ENCODE results near the gene MEIKIN. TPM values are rescaled to one million over a fixed set of nuclear protein-coding genes. Genes with fewer than 3 reads are reported as not detected.

MEIKIN gene
- total RNA-seq, 3 donors from 2014 or later (not counting 1 experiment from before 2014, with no cell fraction given), result 1.1 TPM; not detected in 2

DNA sequence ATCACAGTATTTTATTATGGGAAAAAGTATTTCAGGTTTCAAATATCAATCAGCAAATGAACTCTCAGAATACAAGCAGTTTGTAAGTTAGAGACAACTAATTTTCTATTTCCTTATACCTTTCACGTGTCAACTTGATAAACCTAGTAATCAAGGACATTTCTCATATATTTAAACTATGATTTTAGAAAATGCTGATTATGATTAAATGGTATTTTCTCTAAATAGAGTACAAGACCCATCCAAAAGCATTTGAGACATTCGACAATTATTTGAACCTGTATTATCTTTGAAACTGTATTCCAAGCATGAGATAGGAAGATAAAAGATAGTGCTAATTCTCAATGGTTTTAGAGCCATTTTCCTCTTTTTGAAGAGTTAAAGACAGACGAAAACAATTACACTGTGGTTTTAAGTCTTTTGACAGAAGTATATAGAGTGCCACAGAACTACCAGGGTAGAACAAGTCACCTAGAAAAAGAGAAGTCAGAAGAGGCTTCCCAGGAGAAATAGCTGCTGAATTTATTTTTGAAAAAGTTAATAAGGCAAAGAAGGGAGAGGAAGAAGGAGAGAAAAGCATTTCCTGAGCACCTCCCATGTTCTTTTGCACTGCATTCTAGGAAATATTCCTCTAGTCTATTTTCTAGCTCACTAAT is 5.6 kb downstream of the MEIKIN start:
- 25% methylated on average over 1 of the region's 3 CpGs for WGBS (ENCODE audit: insufficient coverage)
- no peaks in the 10 kb centered on the region for H3K27me3 ChIP-seq (ENCODE audit: control insufficient read depth, insufficient read depth, low read length)
- ATAC-seq (no peak), DNase-seq (no peak)
- Mint-ChIP-seq H3K9me3 (no peaks in the 10 kb centered on the region), H3K4me1 (no peaks in the 10 kb centered on the region), H3K4me3 (no peak overlapping the region), H3K27ac (no peak overlapping the region), H3K36me3 (no peaks in the 10 kb centered on the region), H3K27me3 (ENCODE audit: low read depth in 2 of 2) (peaks cover 11 to 19% of the 10 kb centered on the region in 2 donors)
- no peaks in the 10 kb centered on the region for H3K4me1 ChIP-seq (ENCODE audit: control insufficient read depth, insufficient read depth, low read length)
- TF ChIP-seq, protein P1, sequence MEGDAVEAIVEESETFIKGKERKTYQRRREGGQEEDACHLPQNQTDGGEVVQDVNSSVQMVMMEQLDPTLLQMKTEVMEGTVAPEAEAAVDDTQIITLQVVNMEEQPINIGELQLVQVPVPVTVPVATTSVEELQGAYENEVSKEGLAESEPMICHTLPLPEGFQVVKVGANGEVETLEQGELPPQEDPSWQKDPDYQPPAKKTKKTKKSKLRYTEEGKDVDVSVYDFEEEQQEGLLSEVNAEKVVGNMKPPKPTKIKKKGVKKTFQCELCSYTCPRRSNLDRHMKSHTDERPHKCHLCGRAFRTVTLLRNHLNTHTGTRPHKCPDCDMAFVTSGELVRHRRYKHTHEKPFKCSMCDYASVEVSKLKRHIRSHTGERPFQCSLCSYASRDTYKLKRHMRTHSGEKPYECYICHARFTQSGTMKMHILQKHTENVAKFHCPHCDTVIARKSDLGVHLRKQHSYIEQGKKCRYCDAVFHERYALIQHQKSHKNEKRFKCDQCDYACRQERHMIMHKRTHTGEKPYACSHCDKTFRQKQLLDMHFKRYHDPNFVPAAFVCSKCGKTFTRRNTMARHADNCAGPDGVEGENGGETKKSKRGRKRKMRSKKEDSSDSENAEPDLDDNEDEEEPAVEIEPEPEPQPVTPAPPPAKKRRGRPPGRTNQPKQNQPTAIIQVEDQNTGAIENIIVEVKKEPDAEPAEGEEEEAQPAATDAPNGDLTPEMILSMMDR (IDR thresholded peaks at IDR 0.05), result no peak
- H3K27ac ChIP-seq (ENCODE audit: low read length), result no peak overlapping the region
- H3K9me3 ChIP-seq (ENCODE audit: control insufficient read depth, insufficient read depth, low read length), result no peaks in the 10 kb centered on the region
- H3K36me3 ChIP-seq (ENCODE audit: control insufficient read depth, insufficient read depth, low read length), result no peaks in the 10 kb centered on the region
- no peak overlapping the region for H3K4me3 ChIP-seq (ENCODE audit: low read length)
- intact Hi-C loops (cut with micrococcal nuclease), result no loop called here

- no peak overlapping the region for H3K4me3 ChIP-seq (ENCODE audit: low read length)
- peaks cover 7% of the 10 kb centered on the region for H3K27me3 ChIP-seq (ENCODE audit: control insufficient read depth, insufficient read depth, low read length)
- Mint-ChIP-seq H3K9me3 (peaks cover 9 to 25% of the 10 kb centered on the region in 2 donors), H3K27me3 (ENCODE audit: low read depth in 2 of 2) (peaks cover 25 to 30% of the 10 kb centered on the region in 2 donors), H3K27ac (no peak overlapping the region), H3K4me3 (no peak overlapping the region), H3K4me1 (no peaks in the 10 kb centered on the region), H3K36me3 (peaks cover 27% of the 10 kb centered on the region)
- intact Hi-C loops (cut with micrococcal nuclease), result no loop called here
- no peaks in the 10 kb centered on the region for H3K36me3 ChIP-seq (ENCODE audit: control insufficient read depth, insufficient read depth, low read length)
- no peak overlapping the region for H3K27ac ChIP-seq (ENCODE audit: low read length)
- ATAC-seq, result no peak
- TF ChIP-seq, protein P1 (IDR thresholded peaks at IDR 0.05), result no peak
- H3K9me3 ChIP-seq (ENCODE audit: control insufficient read depth, insufficient read depth, low read length), result peaks cover 3% of the 10 kb centered on the region
- H3K4me1 ChIP-seq (ENCODE audit: control insufficient read depth, insufficient read depth, low read length), result no peaks in the 10 kb centered on the region
- 97% methylated on average over 2 of the region's 2 CpGs for WGBS (ENCODE audit: insufficient coverage)
- no peak for DNase-seq
Observed at GRCh38 chr5:131932235-131932634, 13.2 kb downstream of the MEIKIN start.

GRCh38 chr5:131928957-131929356 is 16.5 kb downstream of the MEIKIN start:
- intact Hi-C loops (cut with micrococcal nuclease), result no loop called here
- peaks cover 12 to 35% of the 10 kb centered on the region in 2 donors for H3K9me3 Mint-ChIP-seq
- Histone ChIP-seq H3K4me3 (ENCODE audit: low read length) (no peak overlapping the region), H3K27me3 (ENCODE audit: control insufficient read depth, insufficient read depth, low read length) (peaks cover 7% of the 10 kb centered on the region), H3K36me3 (ENCODE audit: control insufficient read depth, insufficient read depth, low read length) (no peaks in the 10 kb centered on the region), H3K27ac (ENCODE audit: low read length) (no peak overlapping the region), H3K9me3 (ENCODE audit: control insufficient read depth, insufficient read depth, low read length) (peaks cover 3% of the 10 kb centered on the region), H3K4me1 (ENCODE audit: control insufficient read depth, insufficient read depth, low read length) (no peaks in the 10 kb centered on the region)
- no peak overlapping the region for H3K27ac Mint-ChIP-seq
- ATAC-seq, result no peak
- no peaks in the 10 kb centered on the region for H3K4me1 Mint-ChIP-seq
- H3K4me3 Mint-ChIP-seq, result no peak overlapping the region
- DNase-seq, result no peak
- peaks cover 19 to 43% of the 10 kb centered on the region in 2 donors for H3K27me3 Mint-ChIP-seq (ENCODE audit: low read depth in 2 of 2)
- H3K36me3 Mint-ChIP-seq, result peaks cover 41% of the 10 kb centered on the region
- TF ChIP-seq, protein P1 (IDR thresholded peaks at IDR 0.05), result no peak

GRCh38 chr5:131926168-131926567 is 19.3 kb downstream of the MEIKIN start:
- intact Hi-C loops (cut with micrococcal nuclease), result no loop called here
- Mint-ChIP-seq H3K4me3 (no peak overlapping the region), H3K27me3 (ENCODE audit: low read depth in 2 of 2) (peaks cover 13 to 46% of the 10 kb centered on the region in 2 donors), H3K27ac (no peak overlapping the region), H3K9me3 (peaks cover 12 to 35% of the 10 kb centered on the region in 2 donors), H3K4me1 (no peaks in the 10 kb centered on the region), H3K36me3 (peaks cover 41% of the 10 kb centered on the region)
- WGBS (ENCODE audit: insufficient coverage), result 88% methylated on average over 3 of the region's 3 CpGs
- ATAC-seq, result no peak
- Histone ChIP-seq H3K4me1 (ENCODE audit: control insufficient read depth, insufficient read depth, low read length) (no peaks in the 10 kb centered on the region), H3K27me3 (ENCODE audit: control insufficient read depth, insufficient read depth, low read length) (no peaks in the 10 kb centered on the region), H3K9me3 (ENCODE audit: control insufficient read depth, insufficient read depth, low read length) (peaks cover 3% of the 10 kb centered on the region), H3K36me3 (ENCODE audit: control insufficient read depth, insufficient read depth, low read length) (no peaks in the 10 kb centered on the region), H3K4me3 (ENCODE audit: low read length) (no peak overlapping the region), H3K27ac (ENCODE audit: low read length) (no peak overlapping the region)
- TF ChIP-seq, protein P1 (IDR thresholded peaks at IDR 0.05), result no peak
- no peak for DNase-seq
